Measurements from ENCODE around the gene SYNE2.

Gene SYNE2

DNA sequence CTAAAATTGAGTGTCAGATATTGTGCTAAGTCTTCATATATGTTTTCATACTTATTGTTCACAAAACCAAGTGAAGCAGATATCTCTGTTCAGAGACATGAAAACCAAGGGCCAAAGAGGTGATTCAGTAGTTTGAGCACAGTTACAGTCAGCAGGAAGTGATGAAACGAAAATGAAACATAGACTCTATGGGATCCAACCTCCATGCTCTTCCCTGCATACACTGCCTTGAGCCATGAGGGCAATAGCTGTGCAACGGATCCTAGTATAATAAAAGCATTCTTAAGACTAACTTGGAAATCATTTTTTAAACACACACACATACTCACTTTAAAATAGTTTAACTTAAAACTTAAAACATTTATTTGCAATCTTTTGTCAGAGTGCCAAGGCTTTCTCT, 413.4 kb downstream of the SYNE2 start:
- H3K36me3 ChIP-seq (ENCODE audit: control insufficient read depth in 1 of 2, insufficient read depth in 2 of 2, low read length in 2 of 2): no peaks in the 10 kb centered on the region
- H3K4me1 ChIP-seq (ENCODE audit: control insufficient read depth in 1 of 2, insufficient read depth in 2 of 2, low read length in 2 of 2): no peaks in the 10 kb centered on the region
- no peaks in the 10 kb centered on the region for H3K9me3 ChIP-seq (ENCODE audit: control insufficient read depth in 1 of 2, low read length in 2 of 2)
- H3K27me3 ChIP-seq (ENCODE audit: control insufficient read depth in 1 of 2, insufficient read depth in 2 of 2, low read length in 2 of 2): no peaks in the 10 kb centered on the region
- H3K4me3 ChIP-seq (ENCODE audit: low read depth in 1 of 2, low read length in 2 of 2): no peak overlapping the region
- H3K27ac ChIP-seq (ENCODE audit: low read depth, low read length): no peak overlapping the region
- no peak overlapping the region for H3K9ac ChIP-seq (ENCODE audit: low read depth in 1 of 2, low read length in 2 of 2)

- Histone ChIP-seq H3K27ac (ENCODE audit: low read depth, low read length) (no peak overlapping the region), H3K4me3 (ENCODE audit: low read depth in 1 of 2, low read length in 2 of 2) (no peak overlapping the region), H3K9ac (ENCODE audit: low read depth in 1 of 2, low read length in 2 of 2) (no peak overlapping the region), H3K27me3 (ENCODE audit: control insufficient read depth in 1 of 2, insufficient read depth in 2 of 2, low read length in 2 of 2) (no peaks in the 10 kb centered on the region), H3K9me3 (ENCODE audit: control insufficient read depth in 1 of 2, low read length in 2 of 2) (no peaks in the 10 kb centered on the region), H3K4me1 (ENCODE audit: control insufficient read depth in 1 of 2, insufficient read depth in 2 of 2, low read length in 2 of 2) (no peaks in the 10 kb centered on the region), H3K36me3 (ENCODE audit: control insufficient read depth in 1 of 2, insufficient read depth in 2 of 2, low read length in 2 of 2) (no peaks in the 10 kb centered on the region)
Observed at GRCh38 chr14:64272019-64272418, 419.2 kb downstream of the SYNE2 start.
